HTR-8/SVneo (cell line): Measurements from ENCODE around the gene GATA3.

Experiments used
- DNase-seq: peaks from one replicate; pipeline ENCODE4 v3.0.0; 2011; ENCODE audit warnings: low spot score, mixed read lengths; ENCODE audit not compliant: insufficient read length
- FAIRE-seq: peaks from 2 replicates; lab custom pipeline; 2011; peaks lifted over from hg19 to GRCh38; lab: Jason Lieb, UNC

The GATA3 gene

GRCh38 chr10:8061274-8062211, 7.1 kb downstream of the GATA3 start:
- FAIRE-seq: no peak
- no peak for DNase-seq

GRCh38 chr10:8063128-8063908, 8.8 kb downstream of the GATA3 start:
- no peak for FAIRE-seq
- DNase-seq: no peak

- DNase-seq (no peak), FAIRE-seq (no peak)
Observed at GRCh38 chr10:8063935-8064334, 9.4 kb downstream of the GATA3 start.

DNA sequence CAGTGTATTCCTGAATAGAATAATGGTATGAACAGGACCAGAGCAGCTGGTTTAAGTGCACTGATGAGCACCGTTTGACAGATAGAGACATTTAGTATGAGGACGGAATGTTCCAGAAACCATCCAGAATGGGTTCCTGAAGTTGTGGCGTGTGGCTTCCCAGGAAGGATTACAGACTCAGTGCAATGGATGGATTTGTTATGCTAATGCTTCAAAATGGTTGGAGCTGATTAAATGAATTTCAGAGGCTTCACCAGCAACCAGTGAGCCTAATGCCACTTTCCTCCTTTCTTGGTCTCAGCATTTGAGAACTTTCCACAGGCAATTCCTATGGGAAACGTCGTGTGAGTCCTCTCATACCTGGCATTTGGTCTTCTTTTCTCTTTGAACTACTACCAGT, 9.9 kb downstream of the GATA3 start:
- FAIRE-seq: no peak
- no peak for DNase-seq

- DNase-seq: no peak
Observed at GRCh38 chr10:8065651-8066050, 11.2 kb downstream of the GATA3 start.

GRCh38 chr10:8066124-8066523, 11.6 kb downstream of the GATA3 start:
- no peak for FAIRE-seq
- DNase-seq: no peak

More at GRCh38 chr10:8065651-8066050, 11.2 kb downstream of the GATA3 start:
- FAIRE-seq: no peak

- no peak for DNase-seq
- no peak for FAIRE-seq
Observed at GRCh38 chr10:8066797-8067196, 12.3 kb downstream of the GATA3 start.

DNA sequence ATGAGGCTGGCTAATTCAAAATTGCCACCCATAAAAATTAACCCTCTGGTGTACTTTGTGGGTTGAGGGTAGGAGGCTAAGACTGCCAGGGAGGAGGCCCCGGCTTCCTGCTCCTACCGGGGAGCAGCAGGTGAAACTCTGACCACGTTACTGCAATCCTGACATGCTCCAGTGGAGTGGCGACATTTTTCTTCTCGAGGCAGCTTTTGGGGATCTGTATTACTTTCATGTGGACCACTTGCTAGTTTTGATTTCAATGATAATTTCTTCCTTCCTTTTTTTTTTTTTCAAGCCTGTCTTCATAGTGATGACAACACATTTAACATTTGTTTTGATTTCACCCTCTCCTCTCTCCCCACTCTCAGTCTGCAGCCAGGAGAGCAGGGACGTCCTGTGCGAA, 14.6 kb downstream of the GATA3 start:
- DNase-seq: no peak
- FAIRE-seq: no peak

GRCh38 chr10:8069627-8070026, 15.1 kb downstream of the GATA3 start:
- DNase-seq (no peak), FAIRE-seq (no peak)

- no peak for FAIRE-seq
- no peak for DNase-seq
Observed at GRCh38 chr10:8070440-8070839, 16.0 kb downstream of the GATA3 start.

DNA sequence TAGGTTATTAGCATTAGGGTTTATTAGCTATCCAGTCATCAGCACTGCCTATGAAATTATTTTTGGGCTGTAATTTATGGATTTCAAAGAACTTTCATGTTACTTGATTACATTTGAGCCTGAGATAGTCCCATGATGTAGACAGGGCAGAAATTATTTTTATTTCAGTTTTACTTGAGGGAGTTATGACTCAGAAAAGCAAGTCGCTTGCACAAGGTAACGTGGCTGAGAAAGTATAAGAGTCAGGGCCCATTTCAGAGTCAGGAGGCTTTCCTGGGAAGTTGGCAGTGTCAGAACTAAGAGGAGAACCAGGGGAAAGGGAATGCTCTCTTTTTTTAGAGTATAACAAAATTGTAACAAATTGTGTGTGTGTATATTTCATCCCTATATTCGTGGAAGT, 16.5 kb downstream of the GATA3 start:
- DNase-seq (no peak), FAIRE-seq (no peak)

DNA sequence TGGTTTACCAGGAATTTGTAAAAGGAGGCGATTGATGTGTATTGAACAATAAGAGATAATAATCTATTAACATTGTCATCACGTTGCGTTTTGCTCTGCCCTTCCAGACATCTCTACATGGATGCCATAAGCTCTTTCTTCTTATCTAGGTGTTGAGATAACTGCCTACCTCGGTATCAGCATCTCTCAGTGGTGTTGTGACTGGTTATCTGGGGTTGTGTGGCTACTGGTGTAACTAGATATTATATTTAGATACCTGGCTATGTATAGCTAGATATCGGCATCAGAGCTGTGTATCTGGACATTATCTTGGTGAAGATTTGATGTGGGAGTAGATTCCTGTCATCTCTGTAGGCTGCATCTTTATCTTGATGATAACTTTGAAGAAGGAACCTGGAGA, 17.2 kb downstream of the GATA3 start:
- FAIRE-seq: no peak
- no peak for DNase-seq

GRCh38 chr10:8072211-8072610, 17.7 kb downstream of the GATA3 start:
- no peak for DNase-seq
- FAIRE-seq: no peak

DNA sequence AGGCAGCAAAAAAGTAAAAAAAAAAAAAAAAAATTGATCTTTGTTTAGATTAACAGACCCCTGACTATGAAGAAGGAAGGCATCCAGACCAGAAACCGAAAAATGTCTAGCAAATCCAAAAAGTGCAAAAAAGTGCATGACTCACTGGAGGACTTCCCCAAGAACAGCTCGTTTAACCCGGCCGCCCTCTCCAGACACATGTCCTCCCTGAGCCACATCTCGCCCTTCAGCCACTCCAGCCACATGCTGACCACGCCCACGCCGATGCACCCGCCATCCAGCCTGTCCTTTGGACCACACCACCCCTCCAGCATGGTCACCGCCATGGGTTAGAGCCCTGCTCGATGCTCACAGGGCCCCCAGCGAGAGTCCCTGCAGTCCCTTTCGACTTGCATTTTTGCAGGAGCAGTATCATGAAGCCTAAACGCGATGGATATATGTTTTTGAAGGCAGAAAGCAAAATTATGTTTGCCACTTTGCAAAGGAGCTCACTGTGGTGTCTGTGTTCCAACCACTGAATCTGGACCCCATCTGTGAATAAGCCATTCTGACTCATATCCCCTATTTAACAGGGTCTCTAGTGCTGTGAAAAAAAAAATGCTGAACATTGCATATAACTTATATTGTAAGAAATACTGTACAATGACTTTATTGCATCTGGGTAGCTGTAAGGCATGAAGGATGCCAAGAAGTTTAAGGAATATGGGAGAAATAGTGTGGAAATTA, 19.4 kb downstream of the GATA3 start:
- DNase-seq (no peak), FAIRE-seq (no peak)

DNA sequence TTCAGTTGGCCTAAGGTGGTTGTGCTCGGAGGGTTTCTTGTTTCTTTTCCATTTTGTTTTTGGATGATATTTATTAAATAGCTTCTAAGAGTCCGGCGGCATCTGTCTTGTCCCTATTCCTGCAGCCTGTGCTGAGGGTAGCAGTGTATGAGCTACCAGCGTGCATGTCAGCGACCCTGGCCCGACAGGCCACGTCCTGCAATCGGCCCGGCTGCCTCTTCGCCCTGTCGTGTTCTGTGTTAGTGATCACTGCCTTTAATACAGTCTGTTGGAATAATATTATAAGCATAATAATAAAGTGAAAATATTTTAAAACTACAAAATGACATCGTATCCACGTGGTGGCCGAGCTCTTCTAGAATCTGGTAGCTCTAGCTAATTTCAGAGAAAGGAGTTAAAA, 20.4 kb downstream of the GATA3 start:
- FAIRE-seq: no peak

GRCh38 chr10:8075282-8076260, 21.1 kb downstream of the GATA3 start:
- no peak for FAIRE-seq

More for the DNA sequence above, 20.4 kb downstream of the GATA3 start:
- DNase-seq: no peak

DNA sequence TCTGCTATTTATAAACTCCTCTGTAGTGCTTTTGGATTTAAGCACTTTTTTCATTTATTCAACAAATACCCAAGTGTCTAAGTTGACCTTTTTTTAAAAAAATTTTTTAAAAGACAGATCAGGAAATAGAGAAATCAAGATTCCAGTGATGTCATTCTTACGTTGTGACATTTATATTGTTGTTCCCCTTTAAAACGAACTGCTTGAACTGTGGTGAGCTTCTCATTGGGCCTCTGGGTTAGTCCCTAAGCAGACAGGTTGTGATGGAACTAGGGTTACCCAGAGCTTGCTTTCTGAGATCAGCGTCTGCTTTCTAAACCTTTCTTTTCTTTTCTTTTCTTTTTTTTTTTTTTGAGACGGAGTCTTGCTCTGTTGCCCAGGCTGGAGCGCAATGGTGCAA, 22.4 kb downstream of the GATA3 start:
- no peak for DNase-seq

More at GRCh38 chr10:8075282-8076260, 21.1 kb downstream of the GATA3 start:
- no peak for DNase-seq

GRCh38 chr10:8078027-8078426, 23.5 kb downstream of the GATA3 start:
- DNase-seq (no peak), FAIRE-seq (no peak)

More for the DNA sequence above, 22.4 kb downstream of the GATA3 start:
- FAIRE-seq: no peak

DNA sequence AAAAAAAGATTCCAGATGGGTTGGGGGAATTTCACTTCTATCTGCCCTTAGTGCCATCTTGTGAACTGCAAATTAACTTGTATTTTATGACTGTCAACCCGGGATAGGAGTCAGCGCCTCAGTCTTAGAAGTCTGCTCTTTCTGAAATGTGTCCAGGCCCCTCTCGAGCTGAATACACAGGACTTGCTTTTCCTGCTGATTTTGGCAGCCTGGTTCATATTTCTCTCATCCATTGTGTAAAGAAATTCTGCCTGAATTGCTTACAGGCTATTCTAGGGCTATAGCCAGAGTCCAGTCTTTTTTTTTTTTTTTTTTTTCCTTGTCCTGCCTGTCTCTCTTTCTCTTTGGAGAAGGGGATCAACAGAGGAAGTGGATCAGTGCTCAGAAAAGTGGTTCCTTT, 24.6 kb downstream of the GATA3 start:
- no peak for FAIRE-seq

More for the DNA sequence above, 24.6 kb downstream of the GATA3 start:
- no peak for DNase-seq
